CD4-positive, alpha-beta T cell (primary cell): ENCODE measurements around the gene SUGP2. TPM values are rescaled to one million over a fixed set of nuclear protein-coding genes. Genes with fewer than 3 reads are reported as not detected.

ENCODE experiments used
- ATAC-seq: fragments of 200-7000 bp; cut with Tn5 transposase; one replicate; pipeline ENCODE4 v1.10.0; 2022; ENCODE audit warnings: mild to moderate bottlenecking; ENCODE audit not compliant: poor library complexity
- CTCF ChIA-PET: fragments of 350-600 bp; sonication (Branson Sonifier 250); formaldehyde crosslinking; loops from one replicate; lab custom pipeline; 2021; ENCODE audit warnings: antibody characterized with exemption, inconsistent platforms; lab: Charles Lee
- POLR2A ChIA-PET: fragments of 350-600 bp; sonication (Branson Sonifier 250); formaldehyde crosslinking; loops from one replicate; lab custom pipeline; 2021; ENCODE audit warnings: antibody characterized with exemption, inconsistent platforms; lab: Charles Lee
- DNase-seq, 14 experiments: peaks; one replicate each; pipeline ENCODE4 v3.0.0-alpha.2; 2013 to 2020; ENCODE audit warnings: mixed read lengths in 2 of 14
- H3K27ac ChIP-seq, 2 donors: one replicate each; pipeline versions ENCODE4 v1.5.1 to v1.7.0; 2013; ENCODE audit warnings: low read length in 2 of 2, low read depth in 1 of 2, mild to moderate bottlenecking in 1 of 2
- H3K27me3 ChIP-seq, 2 experiments: 1 replicate in 1 of 2; 2 replicates in 1 of 2; pipeline versions ENCODE4 v1.6.1 to v1.7.0; 2013; ENCODE audit warnings: low read length in 2 of 2, control low read depth in 1 of 2, mild to moderate bottlenecking in 1 of 2, moderate library complexity in 1 of 2; ENCODE audit not compliant: insufficient read depth in 2 of 2, control insufficient read depth in 1 of 2
- H3K36me3 ChIP-seq: one replicate; pipeline ENCODE4 v1.6.1; 2013; ENCODE audit warnings: low read length, control low read depth; ENCODE audit not compliant: insufficient read depth
- H3K4me1 ChIP-seq: one replicate; pipeline ENCODE4 v1.6.1; 2013; ENCODE audit warnings: low read length, control low read depth; ENCODE audit not compliant: insufficient read depth
- H3K4me3 ChIP-seq: one replicate; pipeline ENCODE4 v1.5.1; 2013; ENCODE audit warnings: mild to moderate bottlenecking, low read length, moderate library complexity
- H3K9me3 ChIP-seq, 2 experiments: 1 replicate in 1 of 2; 2 replicates in 1 of 2; pipeline versions ENCODE4 v1.6.1 to v1.7.0; 2013; ENCODE audit warnings: low read length in 2 of 2, mild to moderate bottlenecking in 2 of 2, control low read depth in 1 of 2, moderate library complexity in 1 of 2; ENCODE audit not compliant: control insufficient read depth in 1 of 2, insufficient read depth in 1 of 2
- H3K27ac Mint-ChIP-seq: one replicate; pipeline ENCODE4 v1.8.0; 2020; ENCODE audit warnings: mixed read lengths
- H3K27me3 Mint-ChIP-seq: one replicate; pipeline ENCODE4 v1.8.0; 2021; ENCODE audit warnings: mixed read lengths
- H3K36me3 Mint-ChIP-seq: one replicate; pipeline ENCODE4 v1.8.0; 2021; ENCODE audit warnings: low read depth, mixed read lengths
- H3K4me1 Mint-ChIP-seq: one replicate; pipeline ENCODE4 v1.8.0; 2021; ENCODE audit warnings: low read depth, mixed read lengths
- H3K4me3 Mint-ChIP-seq: one replicate; pipeline ENCODE4 v1.8.0; 2020; ENCODE audit warnings: mild to moderate bottlenecking, mixed read lengths
- H3K9me3 Mint-ChIP-seq: one replicate; pipeline ENCODE4 v1.8.0; 2020; ENCODE audit warnings: mixed read lengths
- CTCF ChIP-seq: fragments of 200-600 bp; IDR thresholded peaks from one replicate; pipeline ENCODE4 v1.8.0; 2022; ENCODE audit warnings: antibody characterized with exemption, mild to moderate bottlenecking
- intact Hi-C, 2 experiments: fragments of 100-400 bp; cut with DNase I in 1 of 2; cut with micrococcal nuclease in 1 of 2; formaldehyde crosslinking; loops; one replicate each; pipeline versions ENCODE4 v1.15.1 to v1.9.0; 2023 to 2025; cut with DNase I, micrococcal nuclease
- total RNA-seq, 174 experiments: library from RNA in 2 of 174; stranded (reverse) in 2 of 174; gene quantifications; one replicate each; pipeline ENCODE4 v1.2.3 and lab custom pipeline; 2021 to 2026

Gene SUGP2
- total RNA-seq, 2 experiments from 2014 or later = 106 to 110 TPM

DNA sequence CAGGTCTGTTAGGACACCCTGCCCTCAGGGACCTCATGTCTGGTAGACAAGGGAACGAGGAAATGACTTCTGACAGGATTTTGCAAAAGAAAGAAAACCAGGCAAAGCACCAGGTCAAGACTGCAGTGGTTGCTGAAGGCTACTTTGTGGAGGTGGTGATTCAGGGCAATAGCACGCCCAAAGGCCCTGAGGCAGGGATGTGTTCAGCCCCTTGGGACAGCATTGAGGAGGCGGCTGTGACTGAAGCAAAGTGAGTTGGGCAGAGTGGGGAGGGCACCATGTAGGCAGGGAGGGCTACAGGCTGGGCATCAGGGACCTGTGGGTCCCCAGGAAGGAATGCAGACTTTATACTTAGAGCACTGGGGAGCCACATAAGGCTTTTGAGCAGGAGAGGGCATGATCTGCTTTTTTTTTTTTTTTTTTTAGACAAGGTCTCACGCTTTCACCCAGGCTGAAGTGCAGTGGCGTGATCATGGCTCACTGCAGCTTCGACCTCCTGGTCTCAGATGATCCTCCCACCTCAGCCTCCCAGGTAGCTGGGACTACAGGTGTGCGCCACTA is 81.5 kb downstream of the SUGP2 start:
- ChIA-PET CTCF (no interaction called here), POLR2A (no interaction called here)
- Histone ChIP-seq H3K9me3 (peaks cover 0 to 10% of the 10 kb centered on the region in 2 experiments), H3K4me1 (peaks cover 16% of the 10 kb centered on the region), H3K27ac (no peak overlapping the region), H3K4me3 (no peak overlapping the region), H3K36me3 (no peaks in the 10 kb centered on the region), H3K27me3 (no peaks in the 10 kb centered on the region)
- Mint-ChIP-seq H3K9me3 (peaks cover 4% of the 10 kb centered on the region), H3K27me3 (peaks cover 5% of the 10 kb centered on the region), H3K4me3 (no peak overlapping the region), H3K27ac (no peak overlapping the region), H3K4me1 (no peaks in the 10 kb centered on the region), H3K36me3 (no peaks in the 10 kb centered on the region)
- intact Hi-C loops = loop anchor here in 1 of 2 experiments (10.0 kb wide), 1 partner anchor 67 kb away; no protein-coding TSS in a partner anchor
- DNase-seq = no peak
- ATAC-seq = no peak
- TF ChIP-seq CTCF = no peak

DNA sequence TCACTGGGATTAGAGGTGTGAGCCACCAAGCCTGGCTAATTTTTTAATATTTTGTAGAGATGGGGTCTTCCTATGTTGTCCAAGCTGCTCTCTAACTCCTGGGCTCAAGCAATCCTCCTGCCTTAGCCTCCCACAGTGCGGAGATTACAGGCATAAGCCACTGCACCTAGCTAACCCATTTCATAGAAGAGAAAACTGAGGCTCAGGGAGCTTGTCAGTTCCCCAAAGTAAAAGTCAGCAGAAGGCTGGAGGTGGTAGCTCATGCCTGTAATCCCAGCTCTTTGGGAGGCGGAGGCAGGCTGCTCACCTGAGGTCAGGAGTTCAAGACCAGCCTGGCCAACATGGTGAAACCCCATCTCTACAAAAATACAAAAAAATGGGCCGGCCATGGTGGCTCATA is 83.5 kb downstream of the SUGP2 start:
- peaks cover under 1% of the 10 kb centered on the region for H3K9me3 Mint-ChIP-seq
- peaks cover 11% of the 10 kb centered on the region for H3K27me3 Mint-ChIP-seq

DNA sequence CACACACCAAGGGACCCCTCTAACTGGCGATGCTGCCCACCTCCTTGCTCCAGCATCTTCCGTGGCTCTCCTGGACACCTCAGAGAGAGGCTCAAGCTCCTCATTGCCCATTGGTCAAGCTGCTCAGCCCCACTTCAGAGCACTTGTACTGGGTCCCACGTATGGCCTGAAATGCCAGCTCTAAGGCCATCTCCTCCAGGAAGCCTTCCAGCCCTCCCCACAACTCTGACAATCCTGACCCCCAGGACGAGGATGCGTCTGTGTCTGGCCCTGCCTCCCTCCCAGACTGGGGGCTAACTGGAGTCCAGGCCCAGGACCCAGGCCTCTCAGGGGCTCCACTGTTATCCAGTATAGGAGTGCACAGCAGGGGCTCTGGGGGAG is 84.4 kb downstream of the SUGP2 start:
- H3K27ac ChIP-seq = no peak overlapping the region
- Mint-ChIP-seq H3K4me1 (no peaks in the 10 kb centered on the region), H3K27ac (no peak overlapping the region), H3K27me3 (peaks cover 11% of the 10 kb centered on the region), H3K36me3 (no peaks in the 10 kb centered on the region), H3K4me3 (no peak overlapping the region), H3K9me3 (no peaks in the 10 kb centered on the region)
- ChIA-PET POLR2A (no interaction called here), CTCF (no interaction called here)
- no peaks in the 10 kb centered on the region for H3K36me3 ChIP-seq
- no peak for TF ChIP-seq CTCF
- DNase-seq = no peak
- H3K9me3 ChIP-seq = peaks cover 0 to 7% of the 10 kb centered on the region in 2 experiments
- H3K4me1 ChIP-seq = peaks cover 23% of the 10 kb centered on the region
- no peak for ATAC-seq
- intact Hi-C loops = no loop called here
- no peak overlapping the region for H3K4me3 ChIP-seq
- no peaks in the 10 kb centered on the region for H3K27me3 ChIP-seq

More for the DNA sequence above, 83.5 kb downstream of the SUGP2 start:
- no peaks in the 10 kb centered on the region for H3K4me1 Mint-ChIP-seq
- CTCF ChIA-PET = no interaction called here
- Histone ChIP-seq H3K9me3 (peaks cover 0 to 7% of the 10 kb centered on the region in 2 experiments), H3K4me1 (peaks cover 23% of the 10 kb centered on the region), H3K27ac (no peak overlapping the region), H3K4me3 (no peak overlapping the region), H3K36me3 (no peaks in the 10 kb centered on the region), H3K27me3 (no peaks in the 10 kb centered on the region)
- ATAC-seq (no peak), DNase-seq (no peak)
- no peaks in the 10 kb centered on the region for H3K36me3 Mint-ChIP-seq
- no peak for TF ChIP-seq CTCF
- no peak overlapping the region for H3K27ac Mint-ChIP-seq
- intact Hi-C loops = loop anchor here in 1 of 2 experiments (10.0 kb wide), 1 partner anchor 65 kb away; no protein-coding TSS in a partner anchor
- POLR2A ChIA-PET = no interaction called here
- H3K4me3 Mint-ChIP-seq = no peak overlapping the region
